OCI-LY7 (cell line): ENCODE measurements around the gene IRF8. TPM values are rescaled to one million over a fixed set of nuclear protein-coding genes. Genes with fewer than 3 reads are reported as not detected.

Source experiments
- BruUV-seq: library from RNA; stranded (reverse); fragments of 400-500 nt; replicated peaks from 2 replicates; lab custom pipeline; 2021; lab: Mats Ljungman, UMichigan
- CTCF ChIA-PET: fragments of 300-600 bp; sonication (Branson Sonifier 250); formaldehyde crosslinking; loops from one replicate; lab custom pipeline; 2022; ENCODE audit warnings: antibody characterized with exemption; ENCODE audit not compliant: unreplicated experiment; lab: Charles Lee
- POLR2A ChIA-PET: fragments of 300-600 bp; sonication (Branson Sonifier 250); formaldehyde crosslinking; loops from one replicate; lab custom pipeline; 2022; ENCODE audit warnings: antibody characterized with exemption; lab: Charles Lee
- DNase-seq: peaks from one replicate; pipeline ENCODE4 v3.0.0-alpha.2; 2015; ENCODE audit warnings: low spot score
- H2AFZ ChIP-seq: fragments of 200-600 bp; sonication (generic), shearing (Covaris generic); 2 replicates; pipeline ENCODE4 v1.6.1; 2014; ENCODE audit warnings: mild to moderate bottlenecking, antibody characterized with exemption, low read length, moderate library complexity
- H3K27ac ChIP-seq: fragments of 200-600 bp; sonication (generic); 2 replicates; pipeline ENCODE4 v1.5.1; 2014; ENCODE audit warnings: mixed run types, low read depth, mild to moderate bottlenecking, moderate library complexity, low read length, inconsistent platforms; ENCODE audit not compliant: poor library complexity, severe bottlenecking
- H3K36me3 ChIP-seq: fragments of 200-600 bp; sonication (generic); 2 replicates; pipeline ENCODE4 v1.6.1; 2014; ENCODE audit warnings: mild to moderate bottlenecking, antibody characterized with exemption, low read length, moderate library complexity, mixed read lengths; ENCODE audit not compliant: insufficient read depth
- H3K4me1 ChIP-seq: fragments of 200-600 bp; sonication (generic); 2 replicates; pipeline ENCODE4 v1.5.1; 2014; ENCODE audit warnings: mild to moderate bottlenecking, low read length; ENCODE audit not compliant: insufficient read depth, poor library complexity, severe bottlenecking
- H3K4me2 ChIP-seq: fragments of 200-600 bp; sonication (generic); 2 replicates; pipeline ENCODE4 v1.6.1; 2014; ENCODE audit warnings: mild to moderate bottlenecking, low read length
- H3K4me3 ChIP-seq: fragments of 200-600 bp; sonication (generic); 2 replicates; pipeline ENCODE4 v1.5.1; 2014; ENCODE audit warnings: mild to moderate bottlenecking, low read depth, low read length; ENCODE audit not compliant: poor library complexity, severe bottlenecking
- H3K79me2 ChIP-seq: fragments of 200-600 bp; sonication (generic); 2 replicates; pipeline ENCODE4 v1.6.1; 2016; ENCODE audit warnings: low read depth, mild to moderate bottlenecking, low read length, moderate library complexity, mixed read lengths; ENCODE audit not compliant: insufficient read depth
- H3K9me2 ChIP-seq: fragments of 200-600 bp; sonication (generic); 2 replicates; pipeline ENCODE4 v1.6.1; 2016; ENCODE audit warnings: mild to moderate bottlenecking, low read length, mixed read lengths; ENCODE audit not compliant: insufficient read depth
- H3K9me3 ChIP-seq: fragments of 200-600 bp; sonication (generic); 2 replicates; pipeline ENCODE4 v1.6.1; 2014; ENCODE audit warnings: mild to moderate bottlenecking, mixed run types, low read length, mixed read lengths
- H4K20me1 ChIP-seq: fragments of 200-600 bp; sonication (generic); 2 replicates; pipeline ENCODE4 v1.6.1; 2014; ENCODE audit warnings: mild to moderate bottlenecking, antibody characterized with exemption, low read length, moderate library complexity, mixed read lengths; ENCODE audit not compliant: insufficient read depth
- CTCF ChIP-seq: fragments of 200-600 bp; sonication (generic); conservative IDR thresholded peaks from 2 replicates; pipeline ENCODE4 v1.5.1; 2014; ENCODE audit warnings: mild to moderate bottlenecking, antibody characterized with exemption, low read length, moderate library complexity, mixed read lengths
- EZH2phosphoT487 ChIP-seq: fragments of 200-600 bp; sonication (generic); IDR thresholded peaks from 2 replicates; pipeline ENCODE4 v1.6.1; 2018; ENCODE audit warnings: low read depth, borderline replicate concordance, mild to moderate bottlenecking, mixed run types, antibody characterized with exemption, low read length, moderate library complexity, mixed read lengths
- intact Hi-C: fragments of 100-400 bp; cut with micrococcal nuclease; formaldehyde crosslinking; loops from one replicate; pipeline ENCODE4 v1.10.0; 2022; ENCODE audit not compliant: unreplicated experiment
- total RNA-seq, 2 experiments: library from RNA; depleted of rRNA in 1 of 2; stranded (reverse); fragments of >200 nt in 1 of 2; shearing (Covaris generic) in 1 of 2; gene quantifications; 2 replicates each; pipeline ENCODE4 v1.2.3, GENCODE V29; 2014 to 2022

The IRF8 gene
- total RNA-seq, 2 experiments from 2014 or later: 181 to 224 TPM

- Histone ChIP-seq H3K9me2 (no peaks in the 10 kb centered on the region), H4K20me1 (no peaks in the 10 kb centered on the region), H3K27ac (no peak overlapping the region), H2AFZ (no peak overlapping the region), H3K4me3 (no peak overlapping the region), H3K79me2 (no peaks in the 10 kb centered on the region), H3K36me3 (no peaks in the 10 kb centered on the region), H3K4me1 (peaks cover 5% of the 10 kb centered on the region), H3K9me3 (peaks cover 4% of the 10 kb centered on the region; the same call in 1 of the 2 replicates), H3K4me2 (no peak overlapping the region)
- CTCF ChIA-PET: no interaction called here
- BruUV-seq: no TSS peak
- no peak for DNase-seq
- no peak for TF ChIP-seq CTCF
- no peak for TF ChIP-seq EZH2phosphoT487
- POLR2A ChIA-PET: no interaction called here
- intact Hi-C loops: no loop called here
These were observed 48.5 kb upstream of the IRF8 start for GRCh38 chr16:85850344-85850880.

DNA sequence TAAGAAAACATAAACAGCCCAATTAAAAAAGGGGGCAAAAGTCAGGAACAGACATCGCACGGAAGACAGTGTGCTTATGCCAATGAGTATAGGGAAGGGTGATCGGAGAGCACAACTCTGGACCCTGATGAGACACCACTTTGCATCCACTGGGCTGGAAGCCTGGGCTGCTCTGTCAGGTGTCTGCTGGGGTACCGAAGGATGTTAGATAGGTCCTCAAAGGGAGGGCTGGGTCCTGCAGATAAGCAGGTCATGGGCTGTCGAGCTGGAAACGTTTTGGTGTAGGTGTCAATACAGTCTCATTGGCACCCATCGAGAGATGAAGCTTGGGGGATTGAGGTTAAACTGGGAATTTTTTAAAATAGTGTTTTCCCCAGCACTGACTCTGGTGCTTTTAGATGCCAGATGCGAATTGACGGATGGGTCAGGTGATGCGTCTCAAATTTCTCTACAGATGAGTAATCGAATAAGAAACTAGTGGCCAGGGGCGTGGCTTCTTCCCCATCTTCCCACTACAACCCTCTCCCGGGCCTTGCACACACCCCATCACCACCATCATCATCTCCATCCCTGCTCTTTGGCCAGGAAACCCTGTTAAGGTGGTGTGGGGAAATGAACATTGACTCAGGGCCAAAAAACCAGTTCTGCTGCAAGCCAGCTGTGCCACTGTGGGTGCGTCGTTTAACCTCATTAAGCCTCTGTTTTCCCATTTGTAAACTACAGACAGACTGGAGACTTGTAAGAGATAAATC is 47.8 kb upstream of the IRF8 start:
- Histone ChIP-seq H3K4me2 (no peak overlapping the region), H3K79me2 (no peaks in the 10 kb centered on the region), H3K9me2 (no peaks in the 10 kb centered on the region), H3K27ac (no peak overlapping the region), H3K36me3 (no peaks in the 10 kb centered on the region), H3K4me3 (no peak overlapping the region), H2AFZ (no peak overlapping the region), H3K9me3 (peaks cover 4% of the 10 kb centered on the region; the same call in 1 of the 2 replicates), H4K20me1 (no peaks in the 10 kb centered on the region), H3K4me1 (peaks cover 5% of the 10 kb centered on the region)
- TF ChIP-seq EZH2phosphoT487 (no peak), CTCF (no peak)
- BruUV-seq: no TSS peak
- ChIA-PET POLR2A (no interaction called here), CTCF (no interaction called here)
- DNase-seq: no peak
- intact Hi-C loops: no loop called here
